Stimulated activated CD4-positive, alpha-beta T cell treated with anti-CD3 and anti-CD28 coated beads, TNF-alpha, amount 100 ng/mL, for 24 hours (primary cell): ENCODE measurements around the gene KIF20B.
"Not testable (repeated sequence)": the region's sequence is repeated elsewhere in the genome, so short reads cannot be mapped to it uniquely, and the experiment has no call there.

ENCODE experiments used
- DNase-seq, 3 experiments: peaks; one replicate each; pipeline ENCODE4 v3.0.0-alpha.2; 2020; ENCODE audit warnings: low read depth in 3 of 3

The KIF20B gene

GRCh38 chr10:89684604-89685003 lies 16.8 kb upstream of the KIF20B start:
- DNase-seq: no peak

GRCh38 chr10:89685936-89686335 lies 15.5 kb upstream of the KIF20B start:
- no peak for DNase-seq

GRCh38 chr10:89690027-89690426 lies 11.4 kb upstream of the KIF20B start:
- DNase-seq: no peak

GRCh38 chr10:89692416-89692815 lies 9.0 kb upstream of the KIF20B start:
- no peak for DNase-seq

GRCh38 chr10:89693176-89693575 lies 8.2 kb upstream of the KIF20B start:
- DNase-seq: no peak

GRCh38 chr10:89695307-89695706 lies 6.1 kb upstream of the KIF20B start:
- DNase-seq: no peak

GRCh38 chr10:89697946-89698345 lies 3.4 kb upstream of the KIF20B start:
- DNase-seq: no peak

- no peak for DNase-seq
These were observed 1.8 kb upstream of the KIF20B start for GRCh38 chr10:89699581-89700064.

GRCh38 chr10:89700923-89701241 lies 508 bp upstream of the KIF20B start:
- no peak for DNase-seq

- DNase-seq: peak in 1 of 3 experiments; percentile 7
These were observed 711 bp downstream of the KIF20B start for GRCh38 chr10:89702121-89702480.

- DNase-seq: no peak
These were observed 4.1 kb downstream of the KIF20B start for GRCh38 chr10:89705466-89705865.

GRCh38 chr10:89706011-89706410 lies 4.6 kb downstream of the KIF20B start:
- no peak for DNase-seq

GRCh38 chr10:89707372-89707771 lies 6.0 kb downstream of the KIF20B start:
- DNase-seq: no peak

- no peak for DNase-seq
These were observed 9.4 kb downstream of the KIF20B start for GRCh38 chr10:89710753-89711152.

- no peak for DNase-seq
These were observed 33.2 kb downstream of the KIF20B start for GRCh38 chr10:89734616-89735015.

- no peak for DNase-seq
These were observed 37.3 kb downstream of the KIF20B start for GRCh38 chr10:89738551-89739209.

GRCh38 chr10:89741126-89741762 lies 39.9 kb downstream of the KIF20B start:
- DNase-seq: no peak

GRCh38 chr10:89744026-89744425 lies 42.6 kb downstream of the KIF20B start:
- no peak for DNase-seq

GRCh38 chr10:89745903-89746302 lies 44.5 kb downstream of the KIF20B start:
- DNase-seq: no peak

GRCh38 chr10:89750441-89750840 lies 49.1 kb downstream of the KIF20B start:
- no peak for DNase-seq

GRCh38 chr10:89755374-89755773 lies 54.0 kb downstream of the KIF20B start:
- DNase-seq: no peak

- no peak for DNase-seq
These were observed 58.1 kb downstream of the KIF20B start for GRCh38 chr10:89759531-89759930.

GRCh38 chr10:89763671-89764070 lies 62.3 kb downstream of the KIF20B start:
- DNase-seq: not testable (repeated sequence)

- DNase-seq: no peak
These were observed 70.3 kb downstream of the KIF20B start for GRCh38 chr10:89771684-89772083.
